GM20000 (cell line): Measurements from ENCODE around the gene SEMA6B.

ENCODE experiments used
- DNase-seq: peaks from one replicate; pipeline ENCODE4 v3.0.0; 2012; ENCODE audit warnings: low spot score
- TF ChIP-seq, protein P1 (sequence below): IDR thresholded peaks from 2 replicates; pipeline ENCODE4 v1.5.1; 2012; ENCODE audit warnings: mild to moderate bottlenecking, control low read depth; ENCODE audit errors: extremely low read depth, missing control alignments

The SEMA6B gene

DNA sequence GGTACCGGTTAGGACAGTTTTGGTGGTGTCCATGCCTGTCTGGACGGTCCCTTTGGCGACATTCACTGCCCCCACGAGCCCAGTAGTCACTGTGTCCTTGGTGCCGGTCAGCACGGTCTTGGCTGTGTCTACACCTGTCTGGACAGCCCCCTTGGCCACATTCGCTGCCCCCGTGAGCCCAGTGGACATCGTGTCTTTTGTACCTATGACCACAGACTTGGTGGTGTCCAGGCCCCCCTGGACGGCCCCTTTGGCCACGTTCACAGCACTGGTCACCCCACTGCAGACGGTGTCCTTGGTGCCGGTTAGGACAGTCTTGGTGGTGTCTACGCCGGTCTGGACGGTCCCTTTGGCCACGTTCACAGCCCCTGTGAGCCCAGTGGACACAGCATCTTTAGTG lies 47.4 kb downstream of the SEMA6B start:
- TF ChIP-seq, protein P1, sequence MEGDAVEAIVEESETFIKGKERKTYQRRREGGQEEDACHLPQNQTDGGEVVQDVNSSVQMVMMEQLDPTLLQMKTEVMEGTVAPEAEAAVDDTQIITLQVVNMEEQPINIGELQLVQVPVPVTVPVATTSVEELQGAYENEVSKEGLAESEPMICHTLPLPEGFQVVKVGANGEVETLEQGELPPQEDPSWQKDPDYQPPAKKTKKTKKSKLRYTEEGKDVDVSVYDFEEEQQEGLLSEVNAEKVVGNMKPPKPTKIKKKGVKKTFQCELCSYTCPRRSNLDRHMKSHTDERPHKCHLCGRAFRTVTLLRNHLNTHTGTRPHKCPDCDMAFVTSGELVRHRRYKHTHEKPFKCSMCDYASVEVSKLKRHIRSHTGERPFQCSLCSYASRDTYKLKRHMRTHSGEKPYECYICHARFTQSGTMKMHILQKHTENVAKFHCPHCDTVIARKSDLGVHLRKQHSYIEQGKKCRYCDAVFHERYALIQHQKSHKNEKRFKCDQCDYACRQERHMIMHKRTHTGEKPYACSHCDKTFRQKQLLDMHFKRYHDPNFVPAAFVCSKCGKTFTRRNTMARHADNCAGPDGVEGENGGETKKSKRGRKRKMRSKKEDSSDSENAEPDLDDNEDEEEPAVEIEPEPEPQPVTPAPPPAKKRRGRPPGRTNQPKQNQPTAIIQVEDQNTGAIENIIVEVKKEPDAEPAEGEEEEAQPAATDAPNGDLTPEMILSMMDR, result no peak
- no peak for DNase-seq

GRCh38 chr19:4511300-4512054 lies 48.0 kb downstream of the SEMA6B start:
- TF ChIP-seq, protein P1, result no peak

GRCh38 chr19:4510435-4511255 lies 48.8 kb downstream of the SEMA6B start:
- TF ChIP-seq, protein P1, result no peak

More at GRCh38 chr19:4511300-4512054, 48.0 kb downstream of the SEMA6B start:
- no peak for DNase-seq

DNA sequence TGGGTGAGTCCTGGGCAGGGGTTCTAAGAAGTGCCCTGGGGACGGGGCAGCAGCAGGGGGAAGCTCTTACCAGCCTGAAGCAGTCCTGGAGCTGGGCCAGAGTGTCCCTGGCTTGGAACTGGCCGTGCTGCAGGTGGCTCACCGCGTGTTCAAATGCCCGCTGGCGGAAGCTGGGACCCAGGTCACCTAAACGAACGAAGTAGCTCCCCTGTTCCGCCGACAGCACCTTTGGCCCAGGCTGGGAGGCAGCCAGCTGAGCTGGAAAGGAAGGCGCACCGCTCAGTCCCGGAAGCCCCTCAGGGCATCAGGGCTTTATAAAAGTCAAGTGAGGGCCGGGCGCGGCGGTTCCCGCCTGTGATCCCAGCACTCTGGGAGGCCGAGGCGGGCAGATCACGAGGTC lies 50.8 kb downstream of the SEMA6B start:
- TF ChIP-seq, protein P1, result no peak
- DNase-seq, result no peak

More at GRCh38 chr19:4510435-4511255, 48.8 kb downstream of the SEMA6B start:
- no peak for DNase-seq

GRCh38 chr19:4507804-4508203 lies 51.7 kb downstream of the SEMA6B start:
- TF ChIP-seq, protein P1, result no peak
- DNase-seq, result no peak

DNA sequence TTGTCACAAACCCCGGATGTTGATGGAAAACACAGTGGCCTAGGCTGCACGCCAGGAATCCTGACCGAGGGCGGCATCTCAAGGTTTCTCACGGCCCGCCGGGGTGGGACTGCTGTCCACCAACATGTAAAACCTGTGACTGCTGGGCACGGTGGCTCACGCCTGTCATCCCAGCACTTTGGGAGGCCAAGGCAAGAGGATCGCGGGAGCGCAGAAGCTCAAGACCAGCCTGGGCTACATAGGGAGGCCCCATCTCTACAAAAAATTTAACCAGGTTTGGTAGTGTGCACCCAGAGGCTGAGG lies 52.4 kb downstream of the SEMA6B start:
- DNase-seq, result no peak
- TF ChIP-seq, protein P1, result no peak

DNA sequence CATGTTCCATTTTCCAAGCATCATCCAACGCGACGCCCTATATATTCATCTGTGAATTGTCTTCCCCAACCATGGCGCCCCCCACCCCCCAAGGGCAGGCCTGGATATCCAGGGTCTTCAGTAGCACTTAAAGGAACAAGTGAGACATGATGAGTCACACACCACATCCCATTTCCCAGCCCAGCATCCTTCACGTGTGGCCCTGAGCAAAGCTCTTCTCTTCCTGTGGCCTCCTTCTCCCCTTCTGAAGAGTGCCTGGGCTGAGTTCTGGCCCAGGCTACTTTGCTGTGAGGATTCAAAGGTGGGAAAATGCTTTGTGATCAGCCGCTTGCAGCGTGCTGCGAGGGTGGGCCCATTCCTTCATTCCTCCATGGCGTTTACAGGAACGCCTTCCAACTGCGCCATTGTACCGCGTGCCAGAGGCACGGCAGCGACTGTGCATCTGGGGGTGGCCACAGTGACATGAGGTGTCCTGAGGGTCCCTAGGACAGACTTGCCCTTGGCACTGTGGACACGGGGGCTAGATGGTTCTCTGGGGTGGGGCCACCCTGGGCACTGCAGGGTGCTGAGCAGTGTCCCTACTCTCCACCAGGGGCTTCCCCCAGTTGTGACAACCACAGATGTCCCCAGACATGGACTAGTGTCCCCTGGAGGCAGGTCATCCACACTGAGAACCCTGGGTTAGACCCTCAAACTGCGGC lies 52.9 kb downstream of the SEMA6B start:
- TF ChIP-seq, protein P1, result no peak
- no peak for DNase-seq
